ENCODE results near the gene DLG4.

The DLG4 gene

DNA sequence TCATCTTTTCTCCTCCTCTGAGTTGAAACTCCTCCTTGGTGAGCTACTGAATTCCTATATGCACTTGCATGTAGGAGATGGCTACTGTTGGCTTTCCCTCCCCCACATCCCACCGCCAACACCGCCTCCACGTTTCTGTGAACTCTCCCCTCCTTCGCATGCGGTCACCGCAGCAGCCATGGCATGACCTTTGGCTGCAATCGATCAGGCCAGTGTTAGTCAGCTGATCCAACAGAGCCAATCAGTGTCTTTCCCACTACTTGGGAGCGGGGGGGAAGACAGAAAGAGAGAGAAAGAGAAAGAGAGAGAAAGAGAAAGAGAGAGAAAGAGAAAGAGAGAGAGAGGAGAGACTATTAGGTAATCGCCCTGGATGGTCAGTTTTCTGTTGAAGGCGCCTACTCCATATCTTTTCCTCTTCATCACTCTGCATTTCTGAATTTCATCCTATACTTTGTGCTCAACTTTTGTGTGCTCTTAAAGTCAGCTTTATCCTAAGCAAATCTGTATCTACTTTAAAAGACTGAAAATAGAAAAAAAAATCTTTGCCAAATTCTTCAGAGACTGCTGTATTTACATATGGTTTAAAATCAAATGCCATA is 63.2 kb downstream of the DLG4 start:
- in situ Hi-C loops (cut with HindIII; ENCODE audit: low pct_ligation_motif_present, low sequenced_read_pairs), result no loop called here
- Histone ChIP-seq H3K27ac (no peak overlapping the region), H3K27me3 (replicated peaks) (no peaks in the 10 kb centered on the region), H3K4me3 (ENCODE audit: low read depth, low read length) (no peak overlapping the region), H3K36me3 (replicated peaks) (no peaks in the 10 kb centered on the region)
- no peak for DNase-seq
- TF ChIP-seq, protein P1, sequence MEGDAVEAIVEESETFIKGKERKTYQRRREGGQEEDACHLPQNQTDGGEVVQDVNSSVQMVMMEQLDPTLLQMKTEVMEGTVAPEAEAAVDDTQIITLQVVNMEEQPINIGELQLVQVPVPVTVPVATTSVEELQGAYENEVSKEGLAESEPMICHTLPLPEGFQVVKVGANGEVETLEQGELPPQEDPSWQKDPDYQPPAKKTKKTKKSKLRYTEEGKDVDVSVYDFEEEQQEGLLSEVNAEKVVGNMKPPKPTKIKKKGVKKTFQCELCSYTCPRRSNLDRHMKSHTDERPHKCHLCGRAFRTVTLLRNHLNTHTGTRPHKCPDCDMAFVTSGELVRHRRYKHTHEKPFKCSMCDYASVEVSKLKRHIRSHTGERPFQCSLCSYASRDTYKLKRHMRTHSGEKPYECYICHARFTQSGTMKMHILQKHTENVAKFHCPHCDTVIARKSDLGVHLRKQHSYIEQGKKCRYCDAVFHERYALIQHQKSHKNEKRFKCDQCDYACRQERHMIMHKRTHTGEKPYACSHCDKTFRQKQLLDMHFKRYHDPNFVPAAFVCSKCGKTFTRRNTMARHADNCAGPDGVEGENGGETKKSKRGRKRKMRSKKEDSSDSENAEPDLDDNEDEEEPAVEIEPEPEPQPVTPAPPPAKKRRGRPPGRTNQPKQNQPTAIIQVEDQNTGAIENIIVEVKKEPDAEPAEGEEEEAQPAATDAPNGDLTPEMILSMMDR (IDR thresholded peaks at IDR 0.05; ENCODE audit: low read depth, low read length, missing control alignments), result no peak

DNA sequence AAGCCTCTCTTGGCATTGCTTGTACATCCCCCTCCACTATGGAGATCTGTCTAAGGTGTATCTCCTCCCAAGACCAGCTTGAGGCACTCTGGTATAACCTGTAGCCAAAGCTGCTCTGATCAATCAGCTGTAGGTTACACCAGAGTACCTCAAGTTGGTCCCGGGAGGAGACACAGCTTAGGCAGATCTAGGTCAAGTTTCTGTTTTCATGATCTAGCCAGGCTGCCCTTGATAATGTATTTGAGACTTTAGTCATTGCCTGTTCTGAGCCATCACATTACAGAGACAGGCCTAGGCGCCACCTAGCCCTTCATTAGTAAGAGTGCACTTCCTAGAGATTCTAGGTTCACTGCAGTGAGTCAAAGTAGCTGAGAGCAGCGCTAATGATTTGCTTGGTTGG is 71.9 kb downstream of the DLG4 start:
- Histone ChIP-seq H3K36me3 (replicated peaks) (no peaks in the 10 kb centered on the region), H3K27ac (no peak overlapping the region), H3K4me3 (ENCODE audit: low read depth, low read length) (no peak overlapping the region), H3K27me3 (replicated peaks) (no peaks in the 10 kb centered on the region)
- TF ChIP-seq, protein P1 (IDR thresholded peaks at IDR 0.05; ENCODE audit: low read depth, low read length, missing control alignments), result no peak
- no peak for DNase-seq
- in situ Hi-C loops (cut with HindIII; ENCODE audit: low pct_ligation_motif_present, low sequenced_read_pairs), result no loop called here

DNA sequence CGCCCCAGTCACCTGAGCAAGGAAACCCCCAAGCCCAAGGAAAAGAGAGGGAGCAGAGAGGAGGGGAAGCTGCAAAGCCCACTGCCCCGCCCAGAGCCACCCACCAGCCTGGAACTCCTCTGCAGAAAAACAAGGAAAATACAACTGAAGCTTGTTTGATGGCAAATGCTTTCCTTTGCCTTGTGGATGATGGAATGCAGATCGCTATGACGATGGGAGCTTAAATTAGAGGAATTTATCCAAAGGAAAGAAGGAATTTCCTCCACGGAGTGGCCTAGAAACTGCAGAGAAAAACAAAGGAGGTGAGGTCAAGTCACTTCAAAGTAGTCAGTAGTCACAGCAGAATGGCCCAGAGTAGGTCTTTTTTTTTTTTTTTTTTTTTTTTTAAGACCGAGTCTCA is 73.5 kb downstream of the DLG4 start:
- Histone ChIP-seq H3K27me3 (replicated peaks) (peaks cover 4% of the 10 kb centered on the region), H3K4me3 (ENCODE audit: low read depth, low read length) (no peak overlapping the region), H3K27ac (no peak overlapping the region), H3K36me3 (replicated peaks) (no peaks in the 10 kb centered on the region)
- in situ Hi-C loops (cut with HindIII; ENCODE audit: low pct_ligation_motif_present, low sequenced_read_pairs), result no loop called here
- no peak for DNase-seq
- TF ChIP-seq, protein P1 (IDR thresholded peaks at IDR 0.05; ENCODE audit: low read depth, low read length, missing control alignments), result no peak

DNA sequence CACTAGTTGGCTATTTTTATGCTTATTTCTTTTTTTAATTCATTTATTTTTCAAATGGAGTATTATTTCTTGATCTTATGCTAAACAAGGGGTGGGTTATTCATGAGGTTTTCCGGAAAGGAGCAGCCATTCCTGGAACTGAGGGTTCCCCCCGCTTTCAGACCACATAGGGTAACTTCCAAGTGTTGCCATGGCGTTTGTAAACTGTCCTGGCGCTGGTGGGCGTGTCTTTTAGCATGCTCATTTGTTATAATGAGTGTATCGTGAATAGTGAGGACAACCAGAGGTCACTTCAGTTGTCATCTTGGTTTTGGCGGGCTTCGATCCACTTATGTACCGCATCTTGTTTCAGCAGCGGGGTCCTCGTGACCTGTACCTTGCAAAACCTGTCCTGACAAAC is 75.4 kb downstream of the DLG4 start:
- TF ChIP-seq, protein P1 (IDR thresholded peaks at IDR 0.05; ENCODE audit: low read depth, low read length, missing control alignments), result no peak
- DNase-seq, result no peak
- Histone ChIP-seq H3K27me3 (replicated peaks) (peaks cover 13% of the 10 kb centered on the region), H3K36me3 (replicated peaks) (no peaks in the 10 kb centered on the region), H3K27ac (no peak overlapping the region), H3K4me3 (ENCODE audit: low read depth, low read length) (no peak overlapping the region)
- in situ Hi-C loops (cut with HindIII; ENCODE audit: low pct_ligation_motif_present, low sequenced_read_pairs), result no loop called here

DNA sequence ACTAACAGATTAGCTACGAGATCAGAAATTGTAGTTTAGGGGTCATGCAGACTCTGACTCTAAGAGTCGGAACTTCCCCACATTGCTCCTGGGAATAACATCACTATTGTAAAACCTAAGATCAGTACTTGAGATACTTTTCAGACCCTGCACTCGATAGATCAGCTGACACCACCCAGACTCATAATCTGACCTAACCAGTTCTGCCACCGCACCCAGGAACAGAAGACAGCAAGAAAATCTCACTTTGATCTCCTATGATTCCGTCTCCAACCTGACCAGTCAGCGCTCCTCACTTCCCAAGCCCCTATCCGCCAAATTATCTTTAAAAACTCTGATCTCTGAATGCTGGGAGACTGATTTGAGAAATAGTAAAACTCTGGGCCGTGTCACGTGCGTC is 77.8 kb downstream of the DLG4 start:
- Histone ChIP-seq H3K36me3 (replicated peaks) (no peaks in the 10 kb centered on the region), H3K27ac (no peak overlapping the region), H3K27me3 (replicated peaks) (peaks cover 19% of the 10 kb centered on the region), H3K4me3 (ENCODE audit: low read depth, low read length) (no peak overlapping the region)
- TF ChIP-seq, protein P1 (IDR thresholded peaks at IDR 0.05; ENCODE audit: low read depth, low read length, missing control alignments), result no peak
- in situ Hi-C loops (cut with HindIII; ENCODE audit: low pct_ligation_motif_present, low sequenced_read_pairs), result no loop called here
- no peak for DNase-seq

DNA sequence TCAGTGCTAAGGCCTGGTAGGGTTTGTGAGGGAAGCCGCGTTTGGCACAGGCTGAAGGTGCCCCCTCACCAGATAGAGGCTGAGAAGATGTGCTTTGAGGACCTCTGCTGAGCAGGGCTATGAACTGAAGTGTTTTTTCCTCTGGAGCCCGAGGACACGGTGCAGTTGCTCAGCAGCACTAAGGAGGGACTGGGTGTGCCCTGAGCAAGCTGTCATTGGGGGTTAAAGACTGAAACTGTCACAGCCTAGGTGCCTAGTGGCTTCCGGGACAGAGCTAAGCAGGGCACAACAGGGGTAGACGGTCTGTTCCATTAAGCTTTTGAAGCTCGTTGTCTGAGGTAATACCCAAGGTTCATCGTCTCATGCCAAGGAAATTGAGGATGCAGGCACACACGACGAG is 80.2 kb downstream of the DLG4 start:
- Histone ChIP-seq H3K36me3 (replicated peaks) (no peaks in the 10 kb centered on the region), H3K27ac (no peak overlapping the region), H3K27me3 (replicated peaks) (peaks cover 22% of the 10 kb centered on the region), H3K4me3 (ENCODE audit: low read depth, low read length) (no peak overlapping the region)
- in situ Hi-C loops (cut with HindIII; ENCODE audit: low pct_ligation_motif_present, low sequenced_read_pairs), result no loop called here
- no peak for DNase-seq
- TF ChIP-seq, protein P1 (IDR thresholded peaks at IDR 0.05; ENCODE audit: low read depth, low read length, missing control alignments), result no peak
